ENCODE data around the gene EVI2A.

The EVI2A gene

GRCh38 chr17:31269578-31269983, 51.8 kb downstream of the EVI2A start:
- DNase-seq: no peak

DNA sequence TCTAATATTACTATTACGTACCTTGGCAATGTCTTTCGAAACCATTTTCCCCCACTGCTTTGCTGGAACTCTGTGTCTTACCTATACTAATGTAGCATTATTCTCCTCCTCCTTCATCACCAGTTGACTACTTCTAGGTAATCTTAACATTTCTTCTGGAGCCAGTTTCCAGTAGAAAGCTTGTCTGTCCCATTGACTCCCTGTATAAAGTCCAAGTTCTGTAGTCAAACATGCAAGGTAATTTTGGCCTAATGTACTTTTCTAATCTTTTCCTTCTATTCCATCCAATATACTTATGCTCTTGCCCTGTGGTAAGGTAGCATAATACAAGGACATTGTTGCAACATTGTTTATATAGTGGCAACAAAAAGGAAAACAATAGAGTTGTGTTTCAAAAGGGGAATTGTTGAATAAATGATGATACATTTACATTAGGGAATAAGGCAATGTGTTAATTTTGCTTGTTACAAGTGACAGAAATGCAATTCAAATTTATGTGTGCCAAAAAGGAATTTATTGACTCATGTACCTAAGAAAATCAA, 52.3 kb downstream of the EVI2A start:
- DNase-seq: no peak
